SH-SY5Y (cell line): ENCODE measurements around the gene RFWD3.

Experiments
- GATA2 ChIP-seq: IDR thresholded peaks from 2 replicates; pipeline ENCODE4 v1.6.1; 2011; ENCODE audit warnings: mild to moderate bottlenecking, low read depth, low read length
- GATA3 ChIP-seq: IDR thresholded peaks from 2 replicates; pipeline ENCODE4 v1.6.1; 2011; ENCODE audit warnings: low read depth, mild to moderate bottlenecking, low read length, moderate library complexity

DNA sequence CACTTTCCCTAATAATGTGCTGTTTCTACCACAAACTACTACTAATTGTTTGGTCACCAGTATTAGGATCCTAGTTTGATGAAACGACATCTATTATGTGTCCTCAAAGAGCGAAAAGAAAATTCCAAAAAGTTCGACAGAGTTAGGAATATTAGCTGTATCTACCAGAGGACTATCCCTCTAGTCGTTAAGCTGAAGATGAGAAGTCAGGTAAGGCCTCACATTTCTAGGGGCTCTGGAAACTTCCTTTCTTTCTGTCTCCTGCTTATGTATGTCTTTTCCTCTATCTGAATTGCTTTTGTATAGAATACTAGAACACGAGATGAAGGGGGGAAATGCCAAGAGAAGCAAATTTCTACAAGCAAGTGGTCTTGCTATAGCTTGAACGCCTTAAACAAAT, 61.3 kb downstream of the RFWD3 start:
- TF ChIP-seq GATA2 (no peak), GATA3 (no peak)
